Ishikawa (cell line): ENCODE data around the gene PPP1R12A.

Experiments
- CEBPB ChIP-seq: IDR thresholded peaks from 2 replicates; pipeline ENCODE4 v1.6.1; 2012
- CREB1 ChIP-seq: IDR thresholded peaks from 2 replicates; pipeline ENCODE4 v1.6.1; 2012; ENCODE audit warnings: low read depth
- EGR1 ChIP-seq: IDR thresholded peaks from 2 replicates; pipeline ENCODE4 v1.6.1; 2012
- EP300 ChIP-seq: IDR thresholded peaks from 2 replicates; pipeline ENCODE4 v1.6.1; 2012; ENCODE audit warnings: borderline replicate concordance
- NFIC ChIP-seq: IDR thresholded peaks from 2 replicates; pipeline ENCODE4 v1.6.1; 2012
- RAD21 ChIP-seq: IDR thresholded peaks from 2 replicates; pipeline ENCODE4 v1.6.1; 2012; ENCODE audit warnings: low read depth
- TAF1 ChIP-seq: IDR thresholded peaks from 2 replicates; pipeline ENCODE4 v1.6.1; 2012; ENCODE audit warnings: low read depth, mild to moderate bottlenecking
- TCF12 ChIP-seq: IDR thresholded peaks from 2 replicates; pipeline ENCODE4 v1.6.1; 2012; ENCODE audit warnings: low read depth
- YY1 ChIP-seq: IDR thresholded peaks from 2 replicates; pipeline ENCODE4 v1.6.1; 2012; ENCODE audit warnings: low read depth
- ZBTB7A ChIP-seq: IDR thresholded peaks from 2 replicates; pipeline ENCODE4 v1.6.1; 2012; ENCODE audit warnings: low read depth
- TF ChIP-seq, protein P1 (sequence below): IDR thresholded peaks from 2 replicates; pipeline ENCODE4 v1.6.1; 2012
- TF ChIP-seq, protein P2 (sequence below): IDR thresholded peaks from 2 replicates; pipeline ENCODE4 v1.6.1; 2012
- TF ChIP-seq, protein P3 (sequence below): IDR thresholded peaks from 2 replicates; pipeline ENCODE4 v1.6.1; 2012; ENCODE audit warnings: low read depth, mild to moderate bottlenecking

DNA sequence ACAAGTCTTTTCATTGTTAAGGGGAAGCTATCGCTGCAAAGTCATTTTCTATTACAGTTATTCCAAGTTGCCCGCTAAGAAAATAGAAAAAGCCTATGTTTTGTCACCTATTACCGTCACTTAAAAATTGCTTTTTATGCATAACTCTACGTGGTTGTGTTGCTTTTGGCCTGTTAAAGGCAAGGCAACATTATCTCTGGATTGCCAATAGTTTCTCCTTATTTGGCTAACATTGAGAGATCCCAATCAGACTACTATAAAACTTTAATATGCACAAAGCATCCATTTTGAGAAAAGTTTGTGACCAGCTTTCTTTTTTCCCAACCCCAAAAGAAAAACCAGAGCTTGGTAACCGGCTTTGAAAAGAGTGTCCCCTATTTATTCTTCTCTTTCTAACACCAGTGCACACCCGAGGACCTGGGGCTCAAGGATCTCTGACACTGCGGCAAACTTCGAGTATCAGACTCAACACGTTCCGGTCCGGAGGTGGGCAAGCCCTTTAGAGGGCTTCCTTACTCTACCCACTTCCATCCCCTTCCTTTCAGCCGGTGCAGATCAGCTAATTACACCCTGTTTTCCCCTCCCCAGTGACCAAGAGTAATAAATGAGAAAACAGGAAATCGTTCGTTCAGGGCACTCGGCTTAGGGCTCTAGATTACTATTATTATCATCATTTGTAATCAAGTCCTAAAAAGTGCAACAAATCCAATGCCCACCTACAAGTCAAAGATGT lies 1.2 kb downstream of the PPP1R12A start:
- TF ChIP-seq ZBTB7A (no peak), RAD21 (no peak), TCF12 (no peak), EP300 (no peak), YY1 (no peak), EGR1 (no peak), TAF1 (no peak), CEBPB (no peak), CREB1 (no peak), NFIC (no peak)
- TF ChIP-seq, protein P1, sequence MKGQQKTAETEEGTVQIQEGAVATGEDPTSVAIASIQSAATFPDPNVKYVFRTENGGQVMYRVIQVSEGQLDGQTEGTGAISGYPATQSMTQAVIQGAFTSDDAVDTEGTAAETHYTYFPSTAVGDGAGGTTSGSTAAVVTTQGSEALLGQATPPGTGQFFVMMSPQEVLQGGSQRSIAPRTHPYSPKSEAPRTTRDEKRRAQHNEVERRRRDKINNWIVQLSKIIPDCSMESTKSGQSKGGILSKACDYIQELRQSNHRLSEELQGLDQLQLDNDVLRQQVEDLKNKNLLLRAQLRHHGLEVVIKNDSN = no peak
- TF ChIP-seq, protein P2, sequence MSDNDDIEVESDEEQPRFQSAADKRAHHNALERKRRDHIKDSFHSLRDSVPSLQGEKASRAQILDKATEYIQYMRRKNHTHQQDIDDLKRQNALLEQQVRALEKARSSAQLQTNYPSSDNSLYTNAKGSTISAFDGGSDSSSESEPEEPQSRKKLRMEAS = no peak
- TF ChIP-seq, protein P3, sequence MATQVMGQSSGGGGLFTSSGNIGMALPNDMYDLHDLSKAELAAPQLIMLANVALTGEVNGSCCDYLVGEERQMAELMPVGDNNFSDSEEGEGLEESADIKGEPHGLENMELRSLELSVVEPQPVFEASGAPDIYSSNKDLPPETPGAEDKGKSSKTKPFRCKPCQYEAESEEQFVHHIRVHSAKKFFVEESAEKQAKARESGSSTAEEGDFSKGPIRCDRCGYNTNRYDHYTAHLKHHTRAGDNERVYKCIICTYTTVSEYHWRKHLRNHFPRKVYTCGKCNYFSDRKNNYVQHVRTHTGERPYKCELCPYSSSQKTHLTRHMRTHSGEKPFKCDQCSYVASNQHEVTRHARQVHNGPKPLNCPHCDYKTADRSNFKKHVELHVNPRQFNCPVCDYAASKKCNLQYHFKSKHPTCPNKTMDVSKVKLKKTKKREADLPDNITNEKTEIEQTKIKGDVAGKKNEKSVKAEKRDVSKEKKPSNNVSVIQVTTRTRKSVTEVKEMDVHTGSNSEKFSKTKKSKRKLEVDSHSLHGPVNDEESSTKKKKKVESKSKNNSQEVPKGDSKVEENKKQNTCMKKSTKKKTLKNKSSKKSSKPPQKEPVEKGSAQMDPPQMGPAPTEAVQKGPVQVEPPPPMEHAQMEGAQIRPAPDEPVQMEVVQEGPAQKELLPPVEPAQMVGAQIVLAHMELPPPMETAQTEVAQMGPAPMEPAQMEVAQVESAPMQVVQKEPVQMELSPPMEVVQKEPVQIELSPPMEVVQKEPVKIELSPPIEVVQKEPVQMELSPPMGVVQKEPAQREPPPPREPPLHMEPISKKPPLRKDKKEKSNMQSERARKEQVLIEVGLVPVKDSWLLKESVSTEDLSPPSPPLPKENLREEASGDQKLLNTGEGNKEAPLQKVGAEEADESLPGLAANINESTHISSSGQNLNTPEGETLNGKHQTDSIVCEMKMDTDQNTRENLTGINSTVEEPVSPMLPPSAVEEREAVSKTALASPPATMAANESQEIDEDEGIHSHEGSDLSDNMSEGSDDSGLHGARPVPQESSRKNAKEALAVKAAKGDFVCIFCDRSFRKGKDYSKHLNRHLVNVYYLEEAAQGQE = no peak
